Smooth muscle cell (in vitro differentiated cells): ENCODE measurements around the gene ERCC1. TPM values are rescaled to one million over a fixed set of nuclear protein-coding genes. Genes with fewer than 3 reads are reported as not detected.
"Not testable (repeated sequence)": the region's sequence is repeated elsewhere in the genome, so short reads cannot be mapped to it uniquely, and the experiment has no call there.

Experiments used
- DNase-seq: peaks from one replicate; lab custom pipeline; 2025; ENCODE audit not compliant: unreplicated experiment; lab: John Stamatoyannopoulos, UW
- H2AFZ ChIP-seq: fragments of 200-600 bp; sonication (generic); 2 replicates; pipeline ENCODE4 v1.6.0; 2016; ENCODE audit warnings: antibody characterized with exemption, low read depth, mild to moderate bottlenecking
- H3F3A ChIP-seq: fragments of 200-600 bp; sonication (generic); 2 replicates; pipeline ENCODE4 v1.6.0; 2017; ENCODE audit warnings: antibody characterized with exemption, low read depth
- H3K27ac ChIP-seq: fragments of 200-600 bp; sonication (generic); 2 replicates; pipeline ENCODE4 v1.5.1; 2016; ENCODE audit warnings: low read depth, mild to moderate bottlenecking
- H3K27me3 ChIP-seq: fragments of 200-600 bp; sonication (generic); 2 replicates; pipeline ENCODE4 v1.6.1; 2016; ENCODE audit warnings: low read depth, mild to moderate bottlenecking
- H3K36me3 ChIP-seq: fragments of 200-600 bp; sonication (generic); 2 replicates; pipeline ENCODE4 v1.5.1; 2016; ENCODE audit warnings: low read depth
- H3K4me1 ChIP-seq: fragments of 200-600 bp; sonication (generic); 2 replicates; pipeline ENCODE4 v1.5.1; 2016; ENCODE audit warnings: low read depth
- H3K4me2 ChIP-seq: fragments of 200-600 bp; sonication (generic); 2 replicates; pipeline ENCODE4 v1.6.0; 2016; ENCODE audit warnings: mild to moderate bottlenecking
- H3K4me3 ChIP-seq: fragments of 200-600 bp; sonication (generic); 2 replicates; pipeline ENCODE4 v1.5.1; 2016; ENCODE audit warnings: mild to moderate bottlenecking
- H3K79me2 ChIP-seq: fragments of 200-600 bp; sonication (generic); 2 replicates; pipeline ENCODE4 v1.6.0; 2016; ENCODE audit warnings: low read depth, mild to moderate bottlenecking
- H3K9ac ChIP-seq: fragments of 200-600 bp; sonication (generic); 2 replicates; pipeline ENCODE4 v1.6.0; 2016; ENCODE audit warnings: low read depth
- H3K9me3 ChIP-seq: fragments of 200-600 bp; sonication (generic); replicated peaks from 2 replicates; pipeline ENCODE4 v1.5.1; 2016; ENCODE audit warnings: low read depth
- H4K20me1 ChIP-seq: fragments of 200-600 bp; sonication (generic); 2 replicates; pipeline ENCODE4 v1.6.0; 2016; ENCODE audit warnings: low read depth
- WGBS: methylation state at CpG from one replicate; pipeline ENCODE4 v1.1.7; 2016; ENCODE audit warnings: low lambda C conversion rate; 5-methylcytosine and 5-hydroxymethylcytosine counted together
- polyA plus RNA-seq: library from polyadenylated mRNA; unstranded; fragments of >200 nt; fragmentation: Nextera tagmentation; extraction: Ambion mirVana; gene quantifications from 2 replicates; pipeline ENCODE4 v1.2.1, GENCODE V29; 2016
- total RNA-seq: library from RNA; depleted of rRNA; stranded (reverse); fragments of >200 nt; gene quantifications from 2 replicates; pipeline ENCODE4 v1.2.3, GENCODE V29; 2014
- TF ChIP-seq, protein P1 (sequence below): fragments of 200-600 bp; sonication (generic); IDR thresholded peaks from 2 replicates; pipeline ENCODE4 v1.5.1; 2017; ENCODE audit warnings: borderline replicate concordance, mild to moderate bottlenecking, antibody characterized with exemption; ENCODE audit not compliant: insufficient read depth, poor library complexity, severe bottlenecking

The ERCC1 gene
- total and polyA plus RNA-seq, 2 experiments from 2014 or later = 72.6 to 90.4 TPM

GRCh38 chr19:45413497-45413896, 10.2 kb downstream of the ERCC1 start:
- H3K4me3 ChIP-seq = no peak overlapping the region
- H3K27ac ChIP-seq = no peak overlapping the region
- TF ChIP-seq, protein P1, sequence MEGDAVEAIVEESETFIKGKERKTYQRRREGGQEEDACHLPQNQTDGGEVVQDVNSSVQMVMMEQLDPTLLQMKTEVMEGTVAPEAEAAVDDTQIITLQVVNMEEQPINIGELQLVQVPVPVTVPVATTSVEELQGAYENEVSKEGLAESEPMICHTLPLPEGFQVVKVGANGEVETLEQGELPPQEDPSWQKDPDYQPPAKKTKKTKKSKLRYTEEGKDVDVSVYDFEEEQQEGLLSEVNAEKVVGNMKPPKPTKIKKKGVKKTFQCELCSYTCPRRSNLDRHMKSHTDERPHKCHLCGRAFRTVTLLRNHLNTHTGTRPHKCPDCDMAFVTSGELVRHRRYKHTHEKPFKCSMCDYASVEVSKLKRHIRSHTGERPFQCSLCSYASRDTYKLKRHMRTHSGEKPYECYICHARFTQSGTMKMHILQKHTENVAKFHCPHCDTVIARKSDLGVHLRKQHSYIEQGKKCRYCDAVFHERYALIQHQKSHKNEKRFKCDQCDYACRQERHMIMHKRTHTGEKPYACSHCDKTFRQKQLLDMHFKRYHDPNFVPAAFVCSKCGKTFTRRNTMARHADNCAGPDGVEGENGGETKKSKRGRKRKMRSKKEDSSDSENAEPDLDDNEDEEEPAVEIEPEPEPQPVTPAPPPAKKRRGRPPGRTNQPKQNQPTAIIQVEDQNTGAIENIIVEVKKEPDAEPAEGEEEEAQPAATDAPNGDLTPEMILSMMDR = no peak
- H3K79me2 ChIP-seq = no peaks in the 10 kb centered on the region
- no peak for DNase-seq
- H3K9me3 ChIP-seq = no peaks in the 10 kb centered on the region
- over 99% methylated on average over 6 of the region's 6 CpGs for WGBS
- no peak overlapping the region for H3K9ac ChIP-seq
- H3K4me2 ChIP-seq = no peak overlapping the region
- H3K27me3 ChIP-seq = no peaks in the 10 kb centered on the region
- H3K4me1 ChIP-seq = no peaks in the 10 kb centered on the region
- H2AFZ ChIP-seq = no peak overlapping the region
- H4K20me1 ChIP-seq = no peaks in the 10 kb centered on the region
- no peaks in the 10 kb centered on the region for H3K36me3 ChIP-seq
- H3F3A ChIP-seq = no peaks in the 10 kb centered on the region

- not testable (repeated sequence) for H3K4me3 ChIP-seq, H3K79me2 ChIP-seq
- WGBS = 97% methylated on average over 4 of the region's 4 CpGs
Measured at GRCh38 chr19:45410330-45410729, 13.4 kb downstream of the ERCC1 start.

DNA sequence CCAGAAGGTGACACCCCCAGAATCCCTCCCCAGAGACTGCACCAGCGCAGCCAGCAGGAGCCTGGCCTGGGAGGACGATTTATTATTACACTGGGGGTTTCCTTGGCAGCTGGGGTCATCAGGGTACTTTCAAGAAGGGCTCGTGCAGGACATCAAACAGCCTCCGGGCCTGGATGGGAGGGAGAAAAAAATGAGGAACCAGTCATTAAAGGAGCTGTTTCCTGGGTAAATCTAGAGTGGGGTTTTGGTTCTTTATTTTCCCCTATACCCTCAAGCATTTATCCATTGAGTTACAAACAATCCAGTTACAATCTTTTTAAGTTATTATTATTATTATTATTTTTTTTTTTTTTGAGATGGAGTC, 14.2 kb downstream of the ERCC1 start:
- no peak overlapping the region for H3K4me2 ChIP-seq
- WGBS = 97% methylated on average over 4 of the region's 4 CpGs
- H3K79me2 ChIP-seq = no peaks in the 10 kb centered on the region
- no peak overlapping the region for H3K4me3 ChIP-seq
- H2AFZ ChIP-seq = no peak overlapping the region
- no peak for DNase-seq
- H3K9me3 ChIP-seq = no peaks in the 10 kb centered on the region
- no peaks in the 10 kb centered on the region for H4K20me1 ChIP-seq
- H3K27me3 ChIP-seq = no peaks in the 10 kb centered on the region
- H3K9ac ChIP-seq = no peak overlapping the region
- no peak overlapping the region for H3K27ac ChIP-seq
- peaks cover 6% of the 10 kb centered on the region for H3K4me1 ChIP-seq
- H3F3A ChIP-seq = no peaks in the 10 kb centered on the region
- no peaks in the 10 kb centered on the region for H3K36me3 ChIP-seq
- TF ChIP-seq, protein P1 = no peak

More at GRCh38 chr19:45410330-45410729, 13.4 kb downstream of the ERCC1 start:
- H3F3A ChIP-seq, DNase-seq, H3K36me3 ChIP-seq, H2AFZ ChIP-seq, H4K20me1 ChIP-seq, H3K27me3 ChIP-seq, H3K4me2 ChIP-seq, H3K9ac ChIP-seq, H3K4me1 ChIP-seq, H3K27ac ChIP-seq, H3K9me3 ChIP-seq: not testable (repeated sequence)

DNA sequence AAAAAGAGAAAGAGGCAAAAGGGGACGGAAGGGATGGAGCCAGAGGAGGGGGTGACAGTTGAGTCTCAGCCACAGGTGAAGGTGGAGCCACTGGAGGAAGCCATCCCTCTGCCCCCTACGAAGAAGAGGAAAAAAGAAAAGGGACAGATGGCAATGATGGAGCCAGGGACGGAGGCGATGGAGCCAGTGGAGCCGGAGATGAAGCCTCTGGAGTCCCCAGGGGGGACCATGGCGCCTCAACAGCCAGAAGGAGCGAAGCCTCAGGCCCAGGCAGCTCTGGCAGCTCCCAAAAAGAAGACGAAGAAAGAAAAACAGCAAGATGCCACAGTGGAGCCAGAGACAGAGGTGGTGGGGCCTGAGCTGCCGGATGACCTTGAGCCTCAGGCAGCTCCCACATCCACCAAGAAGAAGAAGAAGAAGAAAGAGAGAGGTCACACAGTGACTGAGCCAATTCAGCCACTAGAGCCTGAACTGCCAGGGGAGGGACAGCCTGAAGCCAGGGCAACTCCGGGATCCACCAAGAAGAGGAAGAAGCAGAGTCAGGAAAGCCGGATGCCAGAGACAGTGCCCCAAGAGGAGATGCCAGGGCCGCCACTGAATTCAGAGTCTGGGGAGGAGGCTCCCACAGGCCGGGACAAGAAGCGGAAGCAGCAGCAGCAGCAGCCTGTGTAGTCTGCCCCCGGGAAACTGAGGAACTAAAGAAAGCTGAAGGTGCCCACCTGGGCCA, 14.7 kb downstream of the ERCC1 start:
- peaks cover 6% of the 10 kb centered on the region for H3K4me1 ChIP-seq
- H3K4me3 ChIP-seq = no peak overlapping the region
- no peak overlapping the region for H3K27ac ChIP-seq
- no peak for DNase-seq
- no peak overlapping the region for H2AFZ ChIP-seq
- WGBS = 94% methylated on average over 15 of the region's 15 CpGs
- H3K36me3 ChIP-seq = no peaks in the 10 kb centered on the region
- H3K79me2 ChIP-seq = no peaks in the 10 kb centered on the region
- no peak overlapping the region for H3K9ac ChIP-seq
- peaks cover 1% of the 10 kb centered on the region for H4K20me1 ChIP-seq
- H3K4me2 ChIP-seq = no peak overlapping the region
- H3K9me3 ChIP-seq = no peaks in the 10 kb centered on the region
- H3K27me3 ChIP-seq = no peaks in the 10 kb centered on the region
- H3F3A ChIP-seq = no peaks in the 10 kb centered on the region
- TF ChIP-seq, protein P1 = no peak
